Small intestine (tissue), 7 donors: ENCODE measurements around the gene MS4A4A. TPM values are rescaled to one million over a fixed set of nuclear protein-coding genes. Genes with fewer than 3 reads are reported as not detected.

ENCODE experiments used
- DNase-seq, 2 donors: peaks; one replicate each; pipeline versions ENCODE4 v3.0.0 to v3.0.0-alpha.2; 2013
- FAIRE-seq: peaks from 2 replicates; lab custom pipeline; 2012; peaks lifted over from hg19 to GRCh38; lab: Jason Lieb, UNC
- H3K27ac ChIP-seq, 3 donors: one replicate each; pipeline ENCODE4 v1.5.1; 2013; ENCODE audit warnings: low read length in 2 of 3, mild to moderate bottlenecking in 2 of 3, control low read depth in 1 of 3, inconsistent platforms in 1 of 3, low read depth in 1 of 3, moderate library complexity in 1 of 3
- H3K27me3 ChIP-seq, 3 donors: one replicate each; pipeline ENCODE4 v1.6.1; 2013; ENCODE audit warnings: low read length in 3 of 3, inconsistent platforms in 1 of 3; ENCODE audit not compliant: control insufficient read depth in 3 of 3, insufficient read depth in 3 of 3
- H3K36me3 ChIP-seq, 3 donors: one replicate each; pipeline ENCODE4 v1.6.1; 2013; ENCODE audit warnings: low read length in 3 of 3, inconsistent platforms in 1 of 3, low read depth in 1 of 3, mild to moderate bottlenecking in 1 of 3, moderate library complexity in 1 of 3; ENCODE audit not compliant: control insufficient read depth in 3 of 3, insufficient read depth in 2 of 3
- H3K4me1 ChIP-seq, 3 donors: one replicate each; pipeline ENCODE4 v1.6.1; 2013; ENCODE audit warnings: low read length in 2 of 3, inconsistent platforms in 1 of 3, low read depth in 1 of 3, mild to moderate bottlenecking in 1 of 3, moderate library complexity in 1 of 3; ENCODE audit not compliant: control insufficient read depth in 3 of 3, insufficient read depth in 2 of 3
- H3K4me3 ChIP-seq, 3 donors: one replicate each; pipeline ENCODE4 v1.5.1; 2013; ENCODE audit warnings: low read length in 3 of 3, control low read depth in 1 of 3, inconsistent platforms in 1 of 3, low read depth in 1 of 3, mild to moderate bottlenecking in 1 of 3, moderate library complexity in 1 of 3
- H3K9me3 ChIP-seq, 2 donors: one replicate each; pipeline ENCODE4 v1.6.1; 2013; ENCODE audit warnings: low read depth in 1 of 2, low read length in 1 of 2; ENCODE audit not compliant: control insufficient read depth in 2 of 2, insufficient read depth in 1 of 2
- WGBS, 3 donors: extraction: QIAGEN DNeasy Blood & Tissue Kit; methylation state at CpG; one replicate each; pipeline ENCODE4 v1.1.7; 2013; 5-methylcytosine and 5-hydroxymethylcytosine counted together
- polyA plus RNA-seq, 4 donors: library from polyadenylated mRNA; stranded (reverse) in 3 of 4; unstranded in 1 of 4; fragments of 200-250 nt in 3 of 4; fragments of 120-200 nt in 1 of 4; gene quantifications; one replicate each; pipeline versions ENCODE4 v1.2.1 to v1.2.3, GENCODE V29; 2013
- donor health status: healthy with polysubstance abuse.
- donor health status: control.
- donor health status: control.
- donor health status: Bipolar disorder and iron deficiency.
- donor health status: healthy.

The MS4A4A gene
- polyA plus RNA-seq, 4 donors, result 1.6 to 28.3 (median 6.2) TPM

- no peaks in the 10 kb centered on the region for H3K36me3 ChIP-seq
- FAIRE-seq, result no peak
- H3K27ac ChIP-seq, result no peak overlapping the region
- H3K4me1 ChIP-seq, result peaks cover 0 to 19% (median 6%) of the 10 kb centered on the region in 3 donors
- peak; percentile 21 to 58 for DNase-seq
- H3K9me3 ChIP-seq, result peaks cover 0 to 5% of the 10 kb centered on the region in 2 donors
- no peak overlapping the region for H3K4me3 ChIP-seq
- H3K27me3 ChIP-seq, result no peaks in the 10 kb centered on the region
Observed at GRCh38 chr11:60345489-60345888, 65.0 kb downstream of the MS4A4A start.

- H3K27me3 ChIP-seq, result no peaks in the 10 kb centered on the region
- H3K9me3 ChIP-seq, result peaks cover 0 to 5% of the 10 kb centered on the region in 2 donors
- H3K4me3 ChIP-seq, result no peak overlapping the region
- no peak overlapping the region for H3K27ac ChIP-seq
- DNase-seq (no peak), FAIRE-seq (no peak)
- no peaks in the 10 kb centered on the region for H3K36me3 ChIP-seq
- peaks cover 0 to 27% (median 6%) of the 10 kb centered on the region in 3 donors for H3K4me1 ChIP-seq
- WGBS, 3 donors, result 96 to 97% (median 96%) methylated on average over 2 of the region's 2 CpGs
Observed at GRCh38 chr11:60347084-60347797, 66.8 kb downstream of the MS4A4A start.

- Histone ChIP-seq H3K36me3 (no peaks in the 10 kb centered on the region), H3K4me1 (peaks cover 0 to 27% (median 8%) of the 10 kb centered on the region in 3 donors), H3K4me3 (no peak overlapping the region), H3K27me3 (no peaks in the 10 kb centered on the region), H3K9me3 (peaks cover 0 to 5% of the 10 kb centered on the region in 2 donors), H3K27ac (no peak overlapping the region)
- FAIRE-seq (no peak), DNase-seq (peak; percentile 28 to 41)
- 56 to 69% (median 62%) methylated on average over 2 of the region's 2 CpGs for WGBS, 3 donors
Observed at GRCh38 chr11:60348116-60348515, 67.7 kb downstream of the MS4A4A start.

GRCh38 chr11:60349990-60350389 lies 69.5 kb downstream of the MS4A4A start:
- no peaks in the 10 kb centered on the region for H3K36me3 ChIP-seq
- H3K4me3 ChIP-seq, result no peak overlapping the region
- DNase-seq, result peak in 1 of 2 donors; percentile 22
- H3K9me3 ChIP-seq, result peaks cover 0 to 7% of the 10 kb centered on the region in 2 donors
- H3K27me3 ChIP-seq, result no peaks in the 10 kb centered on the region
- H3K27ac ChIP-seq, result no peak overlapping the region
- WGBS, 3 donors, result 81 to 88% (median 81%) methylated on average over 1 of the region's 1 CpG
- peaks cover 0 to 27% (median 8%) of the 10 kb centered on the region in 3 donors for H3K4me1 ChIP-seq
- FAIRE-seq, result no peak

- Histone ChIP-seq H3K9me3 (peaks cover 0 to 20% of the 10 kb centered on the region in 2 donors), H3K27me3 (no peaks in the 10 kb centered on the region), H3K4me3 (no peak overlapping the region), H3K36me3 (no peaks in the 10 kb centered on the region), H3K27ac (no peak overlapping the region), H3K4me1 (peaks cover 0 to 3% (median 0%) of the 10 kb centered on the region in 3 donors)
- DNase-seq, result no peak
- FAIRE-seq, result no peak
- 32 to 43% (median 35%) methylated on average over 2 of the region's 2 CpGs for WGBS, 3 donors
Observed at GRCh38 chr11:60357771-60358170, 77.3 kb downstream of the MS4A4A start.

Other genes starting within 250 kb of the MS4A4A start
- not detected for gene OOSP2, start 240.3 kb upstream of the MS4A4A start, polyA plus RNA-seq
- under 1 TPM in 1 of 4 donors, not detected in 3; 0.38 TPM for gene MS4A3, start 224.0 kb upstream of the MS4A4A start, polyA plus RNA-seq
- under 1 TPM in 3 of 4 donors, not detected in 1; 0.01 to 0.81 (median 0.45) TPM for gene MS4A2, start 192.0 kb upstream of the MS4A4A start, polyA plus RNA-seq
- 10 to 100 TPM in 3 of 4 donors, 1 to 10 TPM in 1; 7.6 to 74.3 (median 59.4) TPM for gene MS4A6A, start 97.6 kb upstream of the MS4A4A start, polyA plus RNA-seq
- under 1 TPM in 2 of 4 donors, not detected in 2; 0.56 to 0.61 TPM for gene MS4A4E, start 37.5 kb upstream of the MS4A4A start, polyA plus RNA-seq
- gene MS4A6E, start 46.6 kb downstream of the MS4A4A start, polyA plus RNA-seq, result under 1 TPM in 1 of 4 donors, not detected in 3; 0.18 TPM
- gene MS4A7, start 97.9 kb downstream of the MS4A4A start, polyA plus RNA-seq, result 10 to 100 TPM in 2 of 4 donors, 1 to 10 TPM in 2; 2.2 to 13.2 (median 9.8) TPM
- gene MS4A14, start 115.8 kb downstream of the MS4A4A start, polyA plus RNA-seq, result 1 to 10 TPM in 1 of 4 donors, under 1 TPM in 1, not detected in 2; 0.12 to 1.2 TPM
- not detected for gene MS4A5, start 148.9 kb downstream of the MS4A4A start, polyA plus RNA-seq
- 1 to 10 TPM in 2 of 4 donors, under 1 TPM in 1, not detected in 1; 0.86 to 6.2 (median 1.4) TPM for gene MS4A1, start 175.2 kb downstream of the MS4A4A start, polyA plus RNA-seq
- under 1 TPM in 1 of 4 donors, not detected in 3; 0.04 TPM for gene MS4A12, start 212.1 kb downstream of the MS4A4A start, polyA plus RNA-seq
- gene MS4A13, start 234.7 kb downstream of the MS4A4A start, polyA plus RNA-seq, result not detected